Liver (tissue), 3 donors: ENCODE measurements around the gene RAB12.
"Not testable (repeated sequence)": the region's sequence is repeated elsewhere in the genome, so short reads cannot be mapped to it uniquely, and the experiment has no call there.

Experiments
- FOXA1 ChIP-seq: IDR thresholded peaks from 2 replicates; pipeline ENCODE4 v1.6.1; 2016; ENCODE audit warnings: antibody characterized with exemption
- JUND ChIP-seq, 2 donors: IDR thresholded peaks; 2 replicates each; pipeline ENCODE4 v1.6.1; 2016; ENCODE audit warnings: antibody characterized with exemption in 2 of 2
- RAD21 ChIP-seq, 2 donors: IDR thresholded peaks; 2 replicates each; pipeline ENCODE4 v1.6.1; 2016; ENCODE audit warnings: antibody characterized with exemption in 2 of 2, mild to moderate bottlenecking in 2 of 2
- SP1 ChIP-seq: IDR thresholded peaks from 2 replicates; pipeline ENCODE4 v1.6.1; 2018; ENCODE audit warnings: antibody characterized with exemption, mild to moderate bottlenecking
- TAF1 ChIP-seq: conservative IDR thresholded peaks from 2 replicates; pipeline ENCODE4 v1.6.1; 2016; ENCODE audit warnings: antibody characterized with exemption, mild to moderate bottlenecking
- YY1 ChIP-seq: IDR thresholded peaks from 2 replicates; pipeline ENCODE4 v1.6.1; 2016; ENCODE audit warnings: antibody characterized with exemption, mild to moderate bottlenecking
- TF ChIP-seq, protein P1 (sequence below): fragments of 150-350 bp; IDR thresholded peaks from 2 replicates; pipeline ENCODE4 v1.5.1; 2017; ENCODE audit warnings: improper control_type of control experiment, low read depth, low read length; ENCODE audit not compliant: missing input control
- TF ChIP-seq, protein P2 (sequence below): IDR thresholded peaks from 2 replicates; pipeline ENCODE4 v1.6.1; 2016; ENCODE audit warnings: antibody characterized with exemption, mild to moderate bottlenecking
- TF ChIP-seq, protein P3 (sequence below): IDR thresholded peaks from 2 replicates; pipeline ENCODE4 v1.6.1; 2016; ENCODE audit warnings: antibody characterized with exemption
- TF ChIP-seq, protein P4 (sequence below): IDR thresholded peaks from 2 replicates; pipeline ENCODE4 v1.6.1; 2016; ENCODE audit warnings: antibody characterized with exemption
- donor health status: healthy.
- donor health status: healthy.

DNA sequence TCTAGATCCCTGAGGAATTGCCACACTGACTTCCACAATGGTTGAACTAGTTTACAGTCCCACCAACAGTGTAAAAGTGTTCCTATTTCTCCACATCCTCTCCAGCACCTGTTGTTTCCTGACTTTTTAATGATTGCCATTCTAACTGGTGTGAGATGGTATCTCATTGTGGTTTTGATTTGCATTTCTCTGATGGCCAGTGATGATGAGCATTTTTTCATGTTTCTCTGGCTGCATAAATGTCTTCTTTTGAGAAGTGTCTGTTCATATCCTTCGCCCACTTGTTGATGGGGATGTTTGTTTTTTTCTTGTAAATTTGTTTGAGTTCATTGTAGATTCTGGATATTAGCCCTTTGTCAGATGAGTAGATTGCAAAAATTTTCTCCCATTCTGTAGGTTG lies 35.5 kb upstream of the RAB12 start:
- TF ChIP-seq, protein P1, sequence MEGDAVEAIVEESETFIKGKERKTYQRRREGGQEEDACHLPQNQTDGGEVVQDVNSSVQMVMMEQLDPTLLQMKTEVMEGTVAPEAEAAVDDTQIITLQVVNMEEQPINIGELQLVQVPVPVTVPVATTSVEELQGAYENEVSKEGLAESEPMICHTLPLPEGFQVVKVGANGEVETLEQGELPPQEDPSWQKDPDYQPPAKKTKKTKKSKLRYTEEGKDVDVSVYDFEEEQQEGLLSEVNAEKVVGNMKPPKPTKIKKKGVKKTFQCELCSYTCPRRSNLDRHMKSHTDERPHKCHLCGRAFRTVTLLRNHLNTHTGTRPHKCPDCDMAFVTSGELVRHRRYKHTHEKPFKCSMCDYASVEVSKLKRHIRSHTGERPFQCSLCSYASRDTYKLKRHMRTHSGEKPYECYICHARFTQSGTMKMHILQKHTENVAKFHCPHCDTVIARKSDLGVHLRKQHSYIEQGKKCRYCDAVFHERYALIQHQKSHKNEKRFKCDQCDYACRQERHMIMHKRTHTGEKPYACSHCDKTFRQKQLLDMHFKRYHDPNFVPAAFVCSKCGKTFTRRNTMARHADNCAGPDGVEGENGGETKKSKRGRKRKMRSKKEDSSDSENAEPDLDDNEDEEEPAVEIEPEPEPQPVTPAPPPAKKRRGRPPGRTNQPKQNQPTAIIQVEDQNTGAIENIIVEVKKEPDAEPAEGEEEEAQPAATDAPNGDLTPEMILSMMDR = not testable (repeated sequence)
- TF ChIP-seq, protein P2, sequence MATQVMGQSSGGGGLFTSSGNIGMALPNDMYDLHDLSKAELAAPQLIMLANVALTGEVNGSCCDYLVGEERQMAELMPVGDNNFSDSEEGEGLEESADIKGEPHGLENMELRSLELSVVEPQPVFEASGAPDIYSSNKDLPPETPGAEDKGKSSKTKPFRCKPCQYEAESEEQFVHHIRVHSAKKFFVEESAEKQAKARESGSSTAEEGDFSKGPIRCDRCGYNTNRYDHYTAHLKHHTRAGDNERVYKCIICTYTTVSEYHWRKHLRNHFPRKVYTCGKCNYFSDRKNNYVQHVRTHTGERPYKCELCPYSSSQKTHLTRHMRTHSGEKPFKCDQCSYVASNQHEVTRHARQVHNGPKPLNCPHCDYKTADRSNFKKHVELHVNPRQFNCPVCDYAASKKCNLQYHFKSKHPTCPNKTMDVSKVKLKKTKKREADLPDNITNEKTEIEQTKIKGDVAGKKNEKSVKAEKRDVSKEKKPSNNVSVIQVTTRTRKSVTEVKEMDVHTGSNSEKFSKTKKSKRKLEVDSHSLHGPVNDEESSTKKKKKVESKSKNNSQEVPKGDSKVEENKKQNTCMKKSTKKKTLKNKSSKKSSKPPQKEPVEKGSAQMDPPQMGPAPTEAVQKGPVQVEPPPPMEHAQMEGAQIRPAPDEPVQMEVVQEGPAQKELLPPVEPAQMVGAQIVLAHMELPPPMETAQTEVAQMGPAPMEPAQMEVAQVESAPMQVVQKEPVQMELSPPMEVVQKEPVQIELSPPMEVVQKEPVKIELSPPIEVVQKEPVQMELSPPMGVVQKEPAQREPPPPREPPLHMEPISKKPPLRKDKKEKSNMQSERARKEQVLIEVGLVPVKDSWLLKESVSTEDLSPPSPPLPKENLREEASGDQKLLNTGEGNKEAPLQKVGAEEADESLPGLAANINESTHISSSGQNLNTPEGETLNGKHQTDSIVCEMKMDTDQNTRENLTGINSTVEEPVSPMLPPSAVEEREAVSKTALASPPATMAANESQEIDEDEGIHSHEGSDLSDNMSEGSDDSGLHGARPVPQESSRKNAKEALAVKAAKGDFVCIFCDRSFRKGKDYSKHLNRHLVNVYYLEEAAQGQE = not testable (repeated sequence)
- TF ChIP-seq, protein P3, sequence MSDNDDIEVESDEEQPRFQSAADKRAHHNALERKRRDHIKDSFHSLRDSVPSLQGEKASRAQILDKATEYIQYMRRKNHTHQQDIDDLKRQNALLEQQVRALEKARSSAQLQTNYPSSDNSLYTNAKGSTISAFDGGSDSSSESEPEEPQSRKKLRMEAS = not testable (repeated sequence)
- not testable (repeated sequence) for TF ChIP-seq YY1; JUND (IDR thresholded peaks at IDR 0.05); SP1; RAD21 (IDR thresholded peaks at IDR 0.05); FOXA1; TAF1
- TF ChIP-seq, protein P4, sequence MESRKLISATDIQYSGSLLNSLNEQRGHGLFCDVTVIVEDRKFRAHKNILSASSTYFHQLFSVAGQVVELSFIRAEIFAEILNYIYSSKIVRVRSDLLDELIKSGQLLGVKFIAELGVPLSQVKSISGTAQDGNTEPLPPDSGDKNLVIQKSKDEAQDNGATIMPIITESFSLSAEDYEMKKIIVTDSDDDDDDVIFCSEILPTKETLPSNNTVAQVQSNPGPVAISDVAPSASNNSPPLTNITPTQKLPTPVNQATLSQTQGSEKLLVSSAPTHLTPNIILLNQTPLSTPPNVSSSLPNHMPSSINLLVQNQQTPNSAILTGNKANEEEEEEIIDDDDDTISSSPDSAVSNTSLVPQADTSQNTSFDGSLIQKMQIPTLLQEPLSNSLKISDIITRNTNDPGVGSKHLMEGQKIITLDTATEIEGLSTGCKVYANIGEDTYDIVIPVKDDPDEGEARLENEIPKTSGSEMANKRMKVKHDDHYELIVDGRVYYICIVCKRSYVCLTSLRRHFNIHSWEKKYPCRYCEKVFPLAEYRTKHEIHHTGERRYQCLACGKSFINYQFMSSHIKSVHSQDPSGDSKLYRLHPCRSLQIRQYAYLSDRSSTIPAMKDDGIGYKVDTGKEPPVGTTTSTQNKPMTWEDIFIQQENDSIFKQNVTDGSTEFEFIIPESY = not testable (repeated sequence)
